Duodenal mucosa (tissue), 2 donors: Measurements from ENCODE around the gene MLKL.

Source experiments
- H3K27ac ChIP-seq: one replicate; pipeline ENCODE4 v1.7.0; 2013; ENCODE audit warnings: low read depth, low read length
- H3K27me3 ChIP-seq, 2 donors: one replicate each; pipeline ENCODE4 v1.7.0; 2013; ENCODE audit warnings: low read length in 2 of 2, control low read depth in 1 of 2; ENCODE audit not compliant: insufficient read depth in 2 of 2, control insufficient read depth in 1 of 2
- H3K36me3 ChIP-seq, 2 donors: one replicate each; pipeline ENCODE4 v1.7.0; 2013; ENCODE audit warnings: low read length in 2 of 2, control low read depth in 1 of 2; ENCODE audit not compliant: insufficient read depth in 2 of 2, control insufficient read depth in 1 of 2
- H3K4me1 ChIP-seq, 2 donors: one replicate each; pipeline ENCODE4 v1.7.0; 2013; ENCODE audit warnings: low read length in 2 of 2, control low read depth in 1 of 2; ENCODE audit not compliant: insufficient read depth in 2 of 2, control insufficient read depth in 1 of 2
- H3K4me3 ChIP-seq, 2 donors: one replicate each; pipeline ENCODE4 v1.7.0; 2013; ENCODE audit warnings: low read length in 2 of 2, low read depth in 1 of 2
- H3K9ac ChIP-seq, 2 donors: one replicate each; pipeline ENCODE4 v1.7.0; 2013; ENCODE audit warnings: low read length in 2 of 2, low read depth in 1 of 2
- H3K9me3 ChIP-seq, 2 donors: one replicate each; pipeline ENCODE4 v1.7.0; 2013; ENCODE audit warnings: low read length in 2 of 2, control low read depth in 1 of 2; ENCODE audit not compliant: control insufficient read depth in 1 of 2

The MLKL gene

GRCh38 chr16:74742051-74742481 lies 41.4 kb upstream of the MLKL start:
- peak overlapping the region; percentile 70 for H3K27ac ChIP-seq
- H3K4me3 ChIP-seq = no peak overlapping the region
- H3K9ac ChIP-seq = peak overlapping the region in 1 of 2 donors; percentile 39

GRCh38 chr16:74740795-74741304 lies 40.2 kb upstream of the MLKL start:
- H3K4me3 ChIP-seq = no peak overlapping the region
- H3K9me3 ChIP-seq = no peaks in the 10 kb centered on the region
- peaks cover 3% of the 10 kb centered on the region in 2 donors for H3K36me3 ChIP-seq
- peak overlapping the region; percentile 36 for H3K27ac ChIP-seq
- H3K4me1 ChIP-seq = peaks cover 19 to 42% of the 10 kb centered on the region in 2 donors
- peak overlapping the region; percentile 12 to 68 for H3K9ac ChIP-seq
- no peaks in the 10 kb centered on the region for H3K27me3 ChIP-seq

More at GRCh38 chr16:74742051-74742481, 41.4 kb upstream of the MLKL start:
- H3K4me1 ChIP-seq = peaks cover 19 to 42% of the 10 kb centered on the region in 2 donors
- peaks cover 3% of the 10 kb centered on the region in 2 donors for H3K36me3 ChIP-seq
- H3K27me3 ChIP-seq = no peaks in the 10 kb centered on the region
- H3K9me3 ChIP-seq = no peaks in the 10 kb centered on the region

DNA sequence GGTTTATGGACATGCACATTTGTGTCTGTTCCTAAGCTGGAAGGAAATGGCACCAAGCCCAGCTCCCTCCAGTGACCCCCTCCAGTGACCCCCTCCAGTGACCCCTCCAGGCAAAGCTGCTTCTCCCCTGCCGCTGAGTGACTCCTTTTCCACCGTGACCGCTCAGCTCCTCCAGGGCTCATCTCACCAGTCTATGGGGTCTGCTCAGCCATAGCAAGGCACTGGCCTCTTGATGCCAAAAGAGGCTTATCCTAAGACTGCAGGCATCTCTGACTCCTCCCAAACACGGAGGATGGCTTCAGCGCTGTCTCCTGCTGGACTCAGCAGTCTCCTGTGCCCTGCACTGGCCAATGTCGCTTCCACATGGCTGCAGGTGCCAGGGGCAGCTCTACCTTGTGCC lies 38.6 kb upstream of the MLKL start:
- no peak overlapping the region for H3K9ac ChIP-seq
- peaks cover 3% of the 10 kb centered on the region in 2 donors for H3K36me3 ChIP-seq
- H3K4me1 ChIP-seq = peaks cover 19 to 29% of the 10 kb centered on the region in 2 donors
- no peak overlapping the region for H3K4me3 ChIP-seq
- H3K27me3 ChIP-seq = no peaks in the 10 kb centered on the region
- H3K9me3 ChIP-seq = no peaks in the 10 kb centered on the region
- no peak overlapping the region for H3K27ac ChIP-seq

DNA sequence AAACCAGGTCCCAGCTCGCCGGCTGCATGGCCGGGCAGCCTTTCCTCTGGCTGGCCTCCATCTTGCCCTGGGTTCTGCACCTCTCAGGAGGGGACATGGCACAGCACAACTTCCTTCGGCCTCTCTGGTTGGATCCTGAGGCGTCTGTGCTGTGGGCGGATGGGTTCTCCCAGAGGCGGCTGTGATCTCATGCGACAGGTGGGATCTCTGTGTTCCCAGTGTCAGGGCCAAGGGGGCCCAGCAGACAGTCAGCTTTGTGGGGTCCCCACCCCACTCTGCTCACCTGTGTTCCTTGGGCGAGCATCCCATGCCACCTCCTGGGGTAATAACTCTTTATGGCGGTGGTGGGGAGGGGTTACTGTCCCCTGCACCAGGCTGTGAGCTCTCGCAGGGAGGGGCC lies 38.2 kb upstream of the MLKL start:
- Histone ChIP-seq H3K27me3 (no peaks in the 10 kb centered on the region), H3K27ac (no peak overlapping the region), H3K9ac (no peak overlapping the region), H3K36me3 (peaks cover 3% of the 10 kb centered on the region in 2 donors), H3K4me1 (peaks cover 19 to 26% of the 10 kb centered on the region in 2 donors), H3K4me3 (no peak overlapping the region), H3K9me3 (no peaks in the 10 kb centered on the region)

DNA sequence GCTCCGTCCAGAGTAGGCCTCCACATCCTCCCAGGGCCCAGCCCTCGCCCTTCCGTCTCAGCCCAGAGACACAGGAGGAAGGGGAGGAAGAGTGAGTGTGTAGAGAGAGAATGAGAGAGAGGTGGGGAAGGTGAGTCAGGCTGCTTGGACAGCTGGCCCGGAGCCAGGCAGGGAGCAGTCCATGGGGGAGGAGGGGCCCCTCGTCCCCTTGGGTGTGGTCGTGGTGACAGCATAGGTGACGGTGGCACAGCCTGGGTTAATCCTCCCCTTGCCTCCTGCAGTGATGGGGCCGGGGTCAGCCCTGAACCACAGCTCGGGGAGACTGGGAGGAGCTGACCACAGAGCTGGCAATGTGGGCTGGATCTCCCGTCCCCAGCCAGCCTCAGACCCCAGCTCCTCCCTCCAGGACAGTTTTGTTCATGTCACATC lies 37.5 kb upstream of the MLKL start:
- H3K36me3 ChIP-seq = peaks cover 3% of the 10 kb centered on the region in 2 donors
- H3K27ac ChIP-seq = no peak overlapping the region
- H3K9me3 ChIP-seq = no peaks in the 10 kb centered on the region
- H3K4me3 ChIP-seq = no peak overlapping the region
- H3K27me3 ChIP-seq = no peaks in the 10 kb centered on the region
- H3K4me1 ChIP-seq = peaks cover 15 to 22% of the 10 kb centered on the region in 2 donors
- H3K9ac ChIP-seq = no peak overlapping the region

DNA sequence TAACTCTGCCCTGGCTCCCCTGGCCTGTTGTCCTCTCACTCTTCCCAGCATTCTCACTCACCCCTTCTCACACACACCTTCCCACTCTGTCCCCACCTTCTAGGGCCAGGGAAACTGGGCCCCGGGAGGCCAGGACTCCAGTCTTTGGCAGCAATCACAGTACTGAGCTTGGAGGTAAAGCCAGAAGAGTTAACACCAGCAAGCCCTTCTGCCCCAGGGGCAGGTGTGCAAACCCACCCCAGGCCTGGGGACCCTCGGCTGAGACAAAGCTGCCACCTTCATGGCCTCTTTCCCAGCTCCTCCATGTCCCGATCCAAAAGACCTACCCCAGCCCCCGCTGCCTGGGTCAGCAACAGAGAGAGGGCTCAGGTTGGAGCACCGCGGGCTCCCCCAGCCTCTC lies 36.9 kb upstream of the MLKL start:
- Histone ChIP-seq H3K27me3 (no peaks in the 10 kb centered on the region), H3K4me3 (no peak overlapping the region), H3K9me3 (no peaks in the 10 kb centered on the region), H3K9ac (no peak overlapping the region), H3K27ac (no peak overlapping the region), H3K4me1 (peaks cover 12 to 18% of the 10 kb centered on the region in 2 donors), H3K36me3 (peaks cover 3% of the 10 kb centered on the region in 2 donors)

GRCh38 chr16:74736531-74737157 lies 36.0 kb upstream of the MLKL start:
- Histone ChIP-seq H3K4me1 (peaks cover 3 to 14% of the 10 kb centered on the region in 2 donors), H3K4me3 (no peak overlapping the region), H3K9ac (no peak overlapping the region), H3K36me3 (peaks cover 3% of the 10 kb centered on the region in 2 donors), H3K9me3 (no peaks in the 10 kb centered on the region), H3K27ac (no peak overlapping the region), H3K27me3 (no peaks in the 10 kb centered on the region)

DNA sequence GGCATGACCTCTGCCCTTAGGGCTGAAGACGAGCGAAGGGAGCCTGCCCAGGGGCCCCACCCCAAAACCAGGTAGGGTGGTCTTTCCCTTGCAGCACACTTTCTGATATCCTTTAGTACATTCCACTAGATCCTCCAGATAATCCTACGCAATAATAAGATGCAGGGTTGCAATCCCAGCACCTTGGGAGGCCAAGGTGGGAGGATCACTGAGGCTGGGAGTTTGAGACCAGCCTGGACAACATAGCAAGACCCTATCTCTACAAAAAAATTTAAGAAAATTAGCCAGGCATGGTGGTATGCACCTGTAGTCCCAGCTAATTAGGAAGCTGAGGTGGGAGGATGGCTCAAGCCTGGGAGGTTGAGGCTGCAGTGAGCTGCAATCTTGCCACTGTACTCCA lies 34.9 kb upstream of the MLKL start:
- Histone ChIP-seq H3K4me3 (no peak overlapping the region), H3K9ac (no peak overlapping the region), H3K27me3 (no peaks in the 10 kb centered on the region), H3K36me3 (peaks cover 3% of the 10 kb centered on the region in 2 donors), H3K27ac (no peak overlapping the region), H3K4me1 (peaks cover 3 to 7% of the 10 kb centered on the region in 2 donors), H3K9me3 (no peaks in the 10 kb centered on the region)

- H3K9me3 ChIP-seq = no peaks in the 10 kb centered on the region
- H3K9ac ChIP-seq = no peak overlapping the region
- H3K4me1 ChIP-seq = peaks cover 7 to 11% of the 10 kb centered on the region in 2 donors
- H3K27me3 ChIP-seq = no peaks in the 10 kb centered on the region
- H3K4me3 ChIP-seq = no peak overlapping the region
- H3K27ac ChIP-seq = no peak overlapping the region
- H3K36me3 ChIP-seq = peaks cover 3% of the 10 kb centered on the region in 2 donors
These were observed 34.4 kb upstream of the MLKL start for GRCh38 chr16:74735162-74735452.

DNA sequence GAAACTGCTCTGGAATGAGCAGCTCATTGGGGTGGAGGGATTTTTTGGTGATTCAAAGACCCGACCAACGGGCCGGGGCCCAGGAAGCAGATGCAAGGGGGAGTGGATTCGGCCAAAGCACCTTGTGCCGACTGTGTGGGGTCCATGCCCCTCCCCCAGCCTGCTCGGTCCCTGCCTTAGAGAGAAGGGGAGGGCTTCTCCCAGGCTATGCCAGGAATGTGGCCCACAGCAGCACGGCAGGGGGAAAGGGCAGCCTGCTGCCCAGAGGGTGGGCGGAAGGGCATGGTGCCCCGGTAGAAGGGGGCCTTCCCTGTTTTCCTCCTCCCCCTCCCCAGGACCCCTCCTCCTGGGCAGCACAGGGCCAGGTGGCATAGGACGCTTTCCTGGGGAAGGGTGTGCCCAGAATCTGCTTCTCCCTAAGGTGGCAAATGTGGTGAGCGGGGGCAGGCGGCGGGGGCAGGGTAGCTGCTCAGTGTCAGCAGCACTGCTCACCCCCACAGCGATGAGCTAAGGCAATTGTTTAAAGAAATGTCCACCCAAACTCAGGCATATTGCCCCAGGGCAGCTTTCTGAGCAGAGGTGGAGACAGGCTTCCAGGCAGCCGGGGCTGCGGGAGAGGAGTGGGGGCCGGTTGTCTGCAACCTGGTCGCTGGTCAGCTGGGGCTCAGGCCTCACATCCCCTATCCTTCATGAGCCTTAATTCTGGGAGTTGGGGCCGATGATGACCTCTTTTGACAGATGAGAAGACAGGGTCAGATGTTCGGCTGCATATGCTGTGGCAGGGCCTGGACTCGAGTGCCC lies 33.9 kb upstream of the MLKL start:
- H3K36me3 ChIP-seq = peaks cover 3% of the 10 kb centered on the region in 2 donors
- no peaks in the 10 kb centered on the region for H3K27me3 ChIP-seq
- H3K4me3 ChIP-seq = no peak overlapping the region
- H3K4me1 ChIP-seq = peaks cover 13 to 17% of the 10 kb centered on the region in 2 donors
- H3K27ac ChIP-seq = no peak overlapping the region
- H3K9me3 ChIP-seq = no peaks in the 10 kb centered on the region
- H3K9ac ChIP-seq = no peak overlapping the region
